Tibial nerve (tissue), 4 donors: ENCODE results near the gene HGFAC. TPM values are rescaled to one million over a fixed set of nuclear protein-coding genes. Genes with fewer than 3 reads are reported as not detected.

Experiments
- DNase-seq, 2 donors: peaks; one replicate each; pipeline ENCODE4 v3.0.0-alpha.2; 2019; ENCODE audit warnings: low spot score in 2 of 2
- H3K27ac ChIP-seq, 4 donors: fragments of 200-600 bp; sonication (generic) in 3 of 4; one replicate each; pipeline ENCODE4 v1.5.1; 2017 to 2019; ENCODE audit warnings: mild to moderate bottlenecking in 1 of 4
- H3K27me3 ChIP-seq, 2 donors: fragments of 200-600 bp; sonication (generic) in 1 of 2; one replicate each; pipeline versions ENCODE4 v1.5.1 to v1.6.0; 2017 to 2019
- H3K36me3 ChIP-seq, 3 donors: fragments of 200-600 bp; sonication (generic); one replicate each; pipeline ENCODE4 v1.5.1; 2018 to 2019
- H3K4me1 ChIP-seq, 4 donors: fragments of 200-600 bp; sonication (generic) in 3 of 4; one replicate each; pipeline ENCODE4 v1.5.1; 2017 to 2019
- H3K4me3 ChIP-seq, 4 donors: fragments of 200-600 bp; sonication (generic) in 3 of 4; one replicate each; pipeline ENCODE4 v1.5.1; 2017 to 2019; ENCODE audit warnings: mild to moderate bottlenecking in 1 of 4, moderate library complexity in 1 of 4
- H3K9me3 ChIP-seq, 4 donors: fragments of 200-600 bp; sonication (generic) in 3 of 4; one replicate each; pipeline ENCODE4 v1.5.1; 2017 to 2019
- CTCF ChIP-seq, 5 experiments: fragments of 200-600 bp in 3 of 5; fragments of 450-650 bp in 2 of 5; sonication (generic) in 3 of 5; IDR thresholded peaks; one replicate each; pipeline ENCODE4 v1.5.1; 2016 to 2019; ENCODE audit warnings: antibody characterized with exemption in 5 of 5, mild to moderate bottlenecking in 3 of 5, moderate library complexity in 2 of 5
- EP300 ChIP-seq, 2 donors: sonication (generic); formaldehyde crosslinking; IDR thresholded peaks; one replicate each; pipeline ENCODE4 v1.6.1; 2017; ENCODE audit warnings: antibody characterized with exemption in 2 of 2, mild to moderate bottlenecking in 1 of 2
- POLR2A ChIP-seq, 2 donors: fragments of 450-650 bp; IDR thresholded peaks; one replicate each; pipeline ENCODE4 v1.6.1; 2017; ENCODE audit warnings: antibody characterized with exemption in 2 of 2, mild to moderate bottlenecking in 2 of 2, moderate library complexity in 2 of 2
- WGBS, 2 donors: methylation state at CpG; one replicate each; pipeline ENCODE4 v1.1.5; 2018; 5-methylcytosine and 5-hydroxymethylcytosine counted together
- total RNA-seq, 4 donors: library from RNA; depleted of rRNA; stranded (reverse); fragments of >200 nt; gene quantifications; one replicate each; pipeline ENCODE4 v1.1.0, GENCODE V29; 2016

The HGFAC gene
- total RNA-seq, 4 donors from 2014 or later, result not detected

GRCh38 chr4:3427134-3427476 lies 14.7 kb upstream of the HGFAC start:
- Histone ChIP-seq H3K4me3 (no peak overlapping the region), H3K27me3 (no peaks in the 10 kb centered on the region), H3K4me1 (no peaks in the 10 kb centered on the region), H3K9me3 (no peaks in the 10 kb centered on the region), H3K36me3 (peaks cover 0 to 89% (median 0%) of the 10 kb centered on the region in 3 donors), H3K27ac (no peak overlapping the region)
- no peak for TF ChIP-seq POLR2A (IDR thresholded peaks at IDR 0.05)
- TF ChIP-seq CTCF (IDR thresholded peaks at IDR 0.05), result no peak
- TF ChIP-seq EP300 (IDR thresholded peaks at IDR 0.05), result no peak
- WGBS, 2 donors, result 89 to 92% methylated on average over 9 of the region's 9 CpGs
- no peak for DNase-seq

GRCh38 chr4:3427706-3428446 lies 13.9 kb upstream of the HGFAC start:
- no peaks in the 10 kb centered on the region for H3K4me1 ChIP-seq
- WGBS, 2 donors, result 72 to 85% methylated on average over 15 to 17 of the region's 17 CpGs
- H3K36me3 ChIP-seq, result peaks cover 0 to 89% (median 0%) of the 10 kb centered on the region in 3 donors
- H3K27me3 ChIP-seq, result no peaks in the 10 kb centered on the region
- no peaks in the 10 kb centered on the region for H3K9me3 ChIP-seq
- H3K4me3 ChIP-seq, result no peak overlapping the region
- DNase-seq, result no peak
- H3K27ac ChIP-seq, result peak overlapping the region in 1 of 4 donors; percentile 17
- no peak for TF ChIP-seq CTCF (IDR thresholded peaks at IDR 0.05)
- no peak for TF ChIP-seq EP300 (IDR thresholded peaks at IDR 0.05)
- TF ChIP-seq POLR2A (IDR thresholded peaks at IDR 0.05), result no peak

- 88% methylated on average over 11 of the region's 12 CpGs for WGBS, 2 donors
- Histone ChIP-seq H3K9me3 (no peaks in the 10 kb centered on the region), H3K4me3 (no peak overlapping the region), H3K36me3 (peaks cover 0 to 82% (median 0%) of the 10 kb centered on the region in 3 donors), H3K27me3 (no peaks in the 10 kb centered on the region), H3K4me1 (no peaks in the 10 kb centered on the region), H3K27ac (no peak overlapping the region)
- DNase-seq, result no peak
- TF ChIP-seq EP300 (IDR thresholded peaks at IDR 0.05) (no peak), POLR2A (IDR thresholded peaks at IDR 0.05) (no peak), CTCF (IDR thresholded peaks at IDR 0.05) (no peak)
Measured at GRCh38 chr4:3429651-3430050, 12.1 kb upstream of the HGFAC start.

- Histone ChIP-seq H3K27ac (no peak overlapping the region), H3K36me3 (peaks cover 0 to 75% (median 0%) of the 10 kb centered on the region in 3 donors), H3K4me3 (no peak overlapping the region), H3K27me3 (no peaks in the 10 kb centered on the region), H3K9me3 (no peaks in the 10 kb centered on the region), H3K4me1 (no peaks in the 10 kb centered on the region)
- TF ChIP-seq EP300 (IDR thresholded peaks at IDR 0.05) (no peak), POLR2A (IDR thresholded peaks at IDR 0.05) (no peak), CTCF (IDR thresholded peaks at IDR 0.05) (no peak)
- WGBS, 2 donors, result 75 to 87% methylated on average over 18 to 21 of the region's 21 CpGs
- no peak for DNase-seq
Measured at GRCh38 chr4:3430524-3430923, 11.2 kb upstream of the HGFAC start.

- Histone ChIP-seq H3K27me3 (no peaks in the 10 kb centered on the region), H3K36me3 (peaks cover 0 to 71% (median 0%) of the 10 kb centered on the region in 3 donors), H3K27ac (no peak overlapping the region), H3K4me3 (no peak overlapping the region), H3K4me1 (peaks cover 0 to 4% (median 0%) of the 10 kb centered on the region in 4 donors), H3K9me3 (no peaks in the 10 kb centered on the region)
- 90 to 94% methylated on average over 20 to 23 of the region's 28 CpGs for WGBS, 2 donors
- DNase-seq, result no peak
- TF ChIP-seq POLR2A (IDR thresholded peaks at IDR 0.05), result no peak
- TF ChIP-seq EP300 (IDR thresholded peaks at IDR 0.05), result no peak
- no peak for TF ChIP-seq CTCF (IDR thresholded peaks at IDR 0.05)
Measured at GRCh38 chr4:3431446-3431993, 10.2 kb upstream of the HGFAC start.
